Esophagus squamous epithelium (tissue), 4 donors: Measurements from ENCODE around the gene SLC35F3.
"Not testable (repeated sequence)": the region's sequence is repeated elsewhere in the genome, so short reads cannot be mapped to it uniquely, and the experiment has no call there.

ENCODE experiments used
- CTCF ChIP-seq, 6 experiments: fragments of 450-650 bp in 4 of 6; fragments of 200-600 bp in 2 of 6; sonication (generic) in 2 of 6; IDR thresholded peaks; one replicate each; pipeline ENCODE4 v1.5.1; 2016 to 2019; ENCODE audit warnings: antibody characterized with exemption in 6 of 6, mild to moderate bottlenecking in 4 of 6, moderate library complexity in 4 of 6
- POLR2A ChIP-seq, 4 donors: fragments of 450-650 bp; IDR thresholded peaks; one replicate each; pipeline ENCODE4 v1.6.1; 2017; ENCODE audit warnings: antibody characterized with exemption in 4 of 4, mild to moderate bottlenecking in 4 of 4, moderate library complexity in 3 of 4

DNA sequence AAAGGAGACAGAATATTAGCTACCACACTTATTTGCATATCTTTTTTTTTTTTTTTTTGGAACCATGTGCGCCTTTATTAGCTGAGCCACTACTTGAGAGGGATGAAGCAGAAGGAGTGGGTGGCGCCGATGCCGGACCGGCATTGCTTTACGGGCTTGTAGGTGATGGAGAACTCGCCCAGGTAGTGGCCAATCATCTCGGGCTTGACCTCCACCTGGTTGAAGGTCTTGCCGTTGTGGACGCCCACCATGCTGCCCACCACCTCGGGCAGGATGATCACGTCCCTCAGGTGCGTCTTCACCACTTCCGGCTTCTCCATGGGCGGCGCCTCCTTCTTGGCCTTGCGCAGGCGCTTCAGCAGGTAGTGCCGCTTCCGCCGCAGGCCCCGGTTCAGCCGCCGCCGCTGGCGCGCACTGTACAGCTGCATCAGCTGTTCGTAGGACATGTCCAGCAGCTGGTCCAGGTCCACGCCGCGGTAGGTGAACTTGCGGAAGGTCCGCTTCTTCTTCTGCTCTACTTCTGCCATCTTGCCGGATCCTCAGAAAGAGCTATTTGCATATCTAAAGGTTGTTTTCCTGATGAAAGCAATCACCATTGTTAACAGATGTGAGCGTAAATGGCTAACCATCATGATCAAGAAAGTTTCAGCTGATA is 452.3 kb downstream of the SLC35F3 start:
- TF ChIP-seq CTCF, POLR2A (IDR thresholded peaks at IDR 0.05): not testable (repeated sequence)
